ENCODE measurements around the gene SERINC2. TPM values are rescaled to one million over a fixed set of nuclear protein-coding genes. Genes with fewer than 3 reads are reported as not detected.

The SERINC2 gene
- total RNA-seq, 1 experiment from 2014 or later = 14.0 TPM

GRCh38 chr1:31434101-31434871 lies 21.3 kb downstream of the SERINC2 start:
- Histone ChIP-seq H3K4me1 (ENCODE audit: control insufficient read depth, insufficient read depth, low read length) (no peaks in the 10 kb centered on the region), H3K9me3 (ENCODE audit: control insufficient read depth, insufficient read depth, low read depth, low read length) (no peaks in the 10 kb centered on the region), H3K27me3 (ENCODE audit: control insufficient read depth, insufficient read depth, low read length) (no peaks in the 10 kb centered on the region), H3K4me3 (ENCODE audit: low read depth in 2 of 2, low read length in 2 of 2) (no peak overlapping the region), H3K36me3 (ENCODE audit: control insufficient read depth, insufficient read depth, low read length) (no peaks in the 10 kb centered on the region), H3K27ac (ENCODE audit: low read length) (no peak overlapping the region)
- CTCF ChIA-PET = no interaction called here
- DNase-seq (ENCODE audit: low read depth, low spot score) (no peak), ATAC-seq (no peak)
- no TSS peak for BruUV-seq (replicated peaks)
- POLR2A ChIA-PET = interaction anchor here (0.5 kb wide), 1 partner anchor 164 kb away, joined by 3 read pairs; no protein-coding TSS in a partner anchor
- intact Hi-C loops (cut with micrococcal nuclease; ENCODE audit: unreplicated experiment) (no loop called here), in situ Hi-C loops (cut with HindIII; ENCODE audit: low pct_unique_long_range_greater_than_20kb, low sequenced_read_pairs) (no loop called here)
- TF ChIP-seq POLR2AphosphoS5 (IDR thresholded peaks at IDR 0.05; ENCODE audit: low read depth, low read length) = no peak
- TF ChIP-seq TCF7L2 (IDR thresholded peaks at IDR 0.05; ENCODE audit: low read depth, low read length) = no peak
- no peak for TF ChIP-seq REST (IDR thresholded peaks at IDR 0.05; ENCODE audit: insufficient read depth in 1 of 2, low read depth in 2 of 2, low read length in 1 of 2)

- ChIA-PET CTCF (no interaction called here), POLR2A (no interaction called here)
- TF ChIP-seq SIN3A (IDR thresholded peaks at IDR 0.05; ENCODE audit: borderline replicate concordance, insufficient read depth, low read depth, low read length) = no peak
- TF ChIP-seq POLR2AphosphoS5 (IDR thresholded peaks at IDR 0.05; ENCODE audit: low read depth, low read length) = no peak
- no peak for TF ChIP-seq CTCF (IDR thresholded peaks at IDR 0.05)
- no peak for TF ChIP-seq REST (IDR thresholded peaks at IDR 0.05; ENCODE audit: insufficient read depth in 1 of 2, low read depth in 2 of 2, low read length in 1 of 2)
- TF ChIP-seq TCF7L2 (IDR thresholded peaks at IDR 0.05; ENCODE audit: low read depth, low read length) = no peak
- in situ Hi-C loops (cut with HindIII; ENCODE audit: low pct_unique_long_range_greater_than_20kb, low sequenced_read_pairs) (no loop called here), intact Hi-C loops (cut with micrococcal nuclease; ENCODE audit: unreplicated experiment) (no loop called here)
- Histone ChIP-seq H3K36me3 (ENCODE audit: control insufficient read depth, insufficient read depth, low read length) (no peaks in the 10 kb centered on the region), H3K4me1 (ENCODE audit: control insufficient read depth, insufficient read depth, low read length) (no peaks in the 10 kb centered on the region), H3K27me3 (ENCODE audit: control insufficient read depth, insufficient read depth, low read length) (no peaks in the 10 kb centered on the region), H3K27ac (ENCODE audit: low read length) (no peak overlapping the region), H3K9me3 (ENCODE audit: control insufficient read depth, insufficient read depth, low read depth, low read length) (no peaks in the 10 kb centered on the region), H3K4me3 (ENCODE audit: low read depth in 2 of 2, low read length in 2 of 2) (no peak overlapping the region)
- ATAC-seq (no peak), DNase-seq (ENCODE audit: low read depth, low spot score) (no peak)
- BruUV-seq (replicated peaks) = no TSS peak
Observed at GRCh38 chr1:31434979-31435378, 22.0 kb downstream of the SERINC2 start.

Data from Panc1 (cell line).